ENCODE measurements around the gene GIT1. TPM values are rescaled to one million over a fixed set of nuclear protein-coding genes. Genes with fewer than 3 reads are reported as not detected.

The GIT1 gene
- total and polyA plus RNA-seq, 2 of the 13 experiments (the other 11 are each of a cell fraction or from before 2014, with no cell fraction given), result 14.2 to 30.8 TPM

DNA sequence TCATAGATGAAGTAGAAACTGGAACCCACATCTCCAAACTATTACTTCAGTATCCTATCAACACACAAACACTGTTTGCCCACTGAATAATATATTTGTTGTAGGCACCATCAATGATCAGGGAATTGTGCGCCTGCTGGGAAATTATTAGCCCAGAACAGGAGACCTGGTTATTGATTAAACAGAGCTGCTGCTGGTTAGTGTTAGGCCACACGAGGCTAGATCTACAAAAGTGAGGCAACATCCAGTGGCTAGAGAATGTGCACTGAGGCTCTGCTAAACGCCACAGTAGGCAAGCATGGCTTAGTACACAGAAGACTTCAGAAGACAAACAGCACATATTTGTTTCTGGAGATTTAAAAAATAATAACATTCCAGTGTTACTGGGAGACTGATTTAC is 33.6 kb downstream of the GIT1 start (continued):
- TF ChIP-seq NFYB (CRISPR knock-in tag; IDR thresholded peaks at IDR 0.05) (no peak), ZNF83 (CRISPR knock-in tag; IDR thresholded peaks at IDR 0.05; ENCODE audit: borderline replicate concordance) (no peak), EZH2 (conservative IDR thresholded peaks at IDR 0.05; ENCODE audit: low read depth, low read length) (no peak), DR1 (CRISPR knock-in tag; IDR thresholded peaks at IDR 0.05) (no peak), ZNF614 (CRISPR knock-in tag; IDR thresholded peaks at IDR 0.05; ENCODE audit: borderline replicate concordance) (peak; percentile 84), NR2F6 (IDR thresholded peaks at IDR 0.05) (peak; percentile 13; the same call in 1 of the 2 replicates), NR2F6 (CRISPR knock-in tag; IDR thresholded peaks at IDR 0.05) (peak; percentile 53; the same call in 1 of the 2 replicates), REL (CRISPR knock-in tag; conservative IDR thresholded peaks at IDR 0.05) (no peak), HMG20B (CRISPR knock-in tag; conservative IDR thresholded peaks at IDR 0.05) (peak; percentile 16; the same call in 1 of the 2 replicates), ZNF879 (CRISPR knock-in tag; IDR thresholded peaks at IDR 0.05) (no peak), ETV6 (CRISPR knock-in tag; conservative IDR thresholded peaks at IDR 0.05) (no peak), MIXL1 (CRISPR knock-in tag; IDR thresholded peaks at IDR 0.05) (peak; percentile 77; the same call in 1 of the 2 replicates), FOXK2 (IDR thresholded peaks at IDR 0.05) (peak; percentile 36; the same call in 1 of the 2 replicates), ZNF788 (CRISPR knock-in tag; IDR thresholded peaks at IDR 0.05; ENCODE audit: borderline replicate concordance) (no peak), HOXA9 (CRISPR knock-in tag; IDR thresholded peaks at IDR 0.05; ENCODE audit: borderline replicate concordance) (no peak), ZNF138 (CRISPR knock-in tag; IDR thresholded peaks at IDR 0.05; ENCODE audit: low read depth) (no peak), ZNF451 (CRISPR knock-in tag; IDR thresholded peaks at IDR 0.05) (no peak), EED (CRISPR knock-in tag; IDR thresholded peaks at IDR 0.05) (no peak), JUN (CRISPR knock-in tag; IDR thresholded peaks at IDR 0.05) (no peak)
- TF ChIP-seq, protein P1, sequence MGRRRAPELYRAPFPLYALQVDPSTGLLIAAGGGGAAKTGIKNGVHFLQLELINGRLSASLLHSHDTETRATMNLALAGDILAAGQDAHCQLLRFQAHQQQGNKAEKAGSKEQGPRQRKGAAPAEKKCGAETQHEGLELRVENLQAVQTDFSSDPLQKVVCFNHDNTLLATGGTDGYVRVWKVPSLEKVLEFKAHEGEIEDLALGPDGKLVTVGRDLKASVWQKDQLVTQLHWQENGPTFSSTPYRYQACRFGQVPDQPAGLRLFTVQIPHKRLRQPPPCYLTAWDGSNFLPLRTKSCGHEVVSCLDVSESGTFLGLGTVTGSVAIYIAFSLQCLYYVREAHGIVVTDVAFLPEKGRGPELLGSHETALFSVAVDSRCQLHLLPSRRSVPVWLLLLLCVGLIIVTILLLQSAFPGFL (CRISPR knock-in tag; IDR thresholded peaks at IDR 0.05), result no peak
- TF ChIP-seq, protein P2, sequence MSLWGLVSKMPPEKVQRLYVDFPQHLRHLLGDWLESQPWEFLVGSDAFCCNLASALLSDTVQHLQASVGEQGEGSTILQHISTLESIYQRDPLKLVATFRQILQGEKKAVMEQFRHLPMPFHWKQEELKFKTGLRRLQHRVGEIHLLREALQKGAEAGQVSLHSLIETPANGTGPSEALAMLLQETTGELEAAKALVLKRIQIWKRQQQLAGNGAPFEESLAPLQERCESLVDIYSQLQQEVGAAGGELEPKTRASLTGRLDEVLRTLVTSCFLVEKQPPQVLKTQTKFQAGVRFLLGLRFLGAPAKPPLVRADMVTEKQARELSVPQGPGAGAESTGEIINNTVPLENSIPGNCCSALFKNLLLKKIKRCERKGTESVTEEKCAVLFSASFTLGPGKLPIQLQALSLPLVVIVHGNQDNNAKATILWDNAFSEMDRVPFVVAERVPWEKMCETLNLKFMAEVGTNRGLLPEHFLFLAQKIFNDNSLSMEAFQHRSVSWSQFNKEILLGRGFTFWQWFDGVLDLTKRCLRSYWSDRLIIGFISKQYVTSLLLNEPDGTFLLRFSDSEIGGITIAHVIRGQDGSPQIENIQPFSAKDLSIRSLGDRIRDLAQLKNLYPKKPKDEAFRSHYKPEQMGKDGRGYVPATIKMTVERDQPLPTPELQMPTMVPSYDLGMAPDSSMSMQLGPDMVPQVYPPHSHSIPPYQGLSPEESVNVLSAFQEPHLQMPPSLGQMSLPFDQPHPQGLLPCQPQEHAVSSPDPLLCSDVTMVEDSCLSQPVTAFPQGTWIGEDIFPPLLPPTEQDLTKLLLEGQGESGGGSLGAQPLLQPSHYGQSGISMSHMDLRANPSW (CRISPR knock-in tag; IDR thresholded peaks at IDR 0.05; ENCODE audit: borderline replicate concordance), result no peak
- TF ChIP-seq, protein P3, sequence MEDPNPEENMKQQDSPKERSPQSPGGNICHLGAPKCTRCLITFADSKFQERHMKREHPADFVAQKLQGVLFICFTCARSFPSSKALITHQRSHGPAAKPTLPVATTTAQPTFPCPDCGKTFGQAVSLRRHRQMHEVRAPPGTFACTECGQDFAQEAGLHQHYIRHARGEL (CRISPR knock-in tag; IDR thresholded peaks at IDR 0.05), result no peak
- TF ChIP-seq, protein P4, sequence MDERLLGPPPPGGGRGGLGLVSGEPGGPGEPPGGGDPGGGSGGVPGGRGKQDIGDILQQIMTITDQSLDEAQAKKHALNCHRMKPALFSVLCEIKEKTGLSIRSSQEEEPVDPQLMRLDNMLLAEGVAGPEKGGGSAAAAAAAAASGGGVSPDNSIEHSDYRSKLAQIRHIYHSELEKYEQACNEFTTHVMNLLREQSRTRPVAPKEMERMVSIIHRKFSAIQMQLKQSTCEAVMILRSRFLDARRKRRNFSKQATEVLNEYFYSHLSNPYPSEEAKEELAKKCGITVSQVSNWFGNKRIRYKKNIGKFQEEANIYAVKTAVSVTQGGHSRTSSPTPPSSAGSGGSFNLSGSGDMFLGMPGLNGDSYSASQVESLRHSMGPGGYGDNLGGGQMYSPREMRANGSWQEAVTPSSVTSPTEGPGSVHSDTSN (CRISPR knock-in tag; IDR thresholded peaks at IDR 0.05), result no peak
